Left ventricle myocardium inferior (tissue), 1 donor: ENCODE data around the gene PALB2. TPM values are rescaled to one million over a fixed set of nuclear protein-coding genes. Genes with fewer than 3 reads are reported as not detected.

Experiments
- DNase-seq: peaks from one replicate; pipeline ENCODE4 v3.0.0-alpha.2; 2020
- H3K27ac ChIP-seq: fragments of 200-600 bp; replicated peaks from 2 replicates; pipeline ENCODE4 v1.8.0; 2021
- H3K27me3 ChIP-seq: fragments of 200-600 bp; 2 replicates; pipeline ENCODE4 v1.8.0; 2021; ENCODE audit warnings: low read depth
- H3K36me3 ChIP-seq: fragments of 200-600 bp; 2 replicates; pipeline ENCODE4 v1.8.0; 2021
- H3K4me1 ChIP-seq: fragments of 200-600 bp; 2 replicates; pipeline ENCODE4 v1.8.0; 2021
- H3K4me3 ChIP-seq: fragments of 200-600 bp; 2 replicates; pipeline ENCODE4 v1.8.0; 2021; ENCODE audit warnings: mild to moderate bottlenecking, moderate library complexity
- H3K9me3 ChIP-seq: fragments of 200-600 bp; replicated peaks from 2 replicates; pipeline ENCODE4 v1.8.0; 2021
- intact Hi-C: fragments of 100-400 bp; cut with micrococcal nuclease; formaldehyde crosslinking; loops from one replicate; pipeline ENCODE4 v1.11.0; 2022
- total RNA-seq: library from RNA; stranded (reverse); fragmentation: NEBNext Ultra II Directional; extraction: Animal tissue kit (Norgen Biotek cat#: 25700); gene quantifications from one replicate; pipeline ENCODE4 v1.2.1, GENCODE V29; 2021
- TF ChIP-seq, protein P1 (sequence below): fragments of 200-600 bp; IDR thresholded peaks from 2 replicates; pipeline ENCODE4 v1.8.0; 2021; ENCODE audit warnings: antibody characterized with exemption, mild to moderate bottlenecking, borderline replicate concordance
- donor health status: DM: no; HTN: yes; CAD: no; lungs with severe emphysema.

The PALB2 gene
- total RNA-seq, 1 donor from 2014 or later = 4.2 TPM

DNA sequence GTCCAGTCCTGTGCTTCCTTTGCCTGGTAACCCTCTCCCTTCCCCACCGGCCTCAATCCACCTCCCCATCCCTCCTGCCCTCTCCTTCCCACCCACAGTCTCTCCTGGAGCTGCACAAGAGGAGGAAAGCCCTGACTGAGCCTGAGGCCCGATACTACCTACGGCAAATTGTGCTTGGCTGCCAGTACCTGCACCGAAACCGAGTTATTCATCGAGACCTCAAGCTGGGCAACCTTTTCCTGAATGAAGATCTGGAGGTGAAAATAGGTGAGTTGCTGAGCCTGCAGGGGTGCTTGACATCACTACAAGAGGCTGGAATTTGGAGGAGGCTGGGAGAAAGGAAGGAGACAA is 38.9 kb upstream of the PALB2 start:
- Histone ChIP-seq H3K4me1 (peaks cover 16% of the 10 kb centered on the region), H3K36me3 (peaks cover 40% of the 10 kb centered on the region), H3K27ac (no peak overlapping the region), H3K4me3 (no peak overlapping the region), H3K9me3 (no peaks in the 10 kb centered on the region), H3K27me3 (no peaks in the 10 kb centered on the region)
- intact Hi-C loops = no loop called here
- TF ChIP-seq, protein P1, sequence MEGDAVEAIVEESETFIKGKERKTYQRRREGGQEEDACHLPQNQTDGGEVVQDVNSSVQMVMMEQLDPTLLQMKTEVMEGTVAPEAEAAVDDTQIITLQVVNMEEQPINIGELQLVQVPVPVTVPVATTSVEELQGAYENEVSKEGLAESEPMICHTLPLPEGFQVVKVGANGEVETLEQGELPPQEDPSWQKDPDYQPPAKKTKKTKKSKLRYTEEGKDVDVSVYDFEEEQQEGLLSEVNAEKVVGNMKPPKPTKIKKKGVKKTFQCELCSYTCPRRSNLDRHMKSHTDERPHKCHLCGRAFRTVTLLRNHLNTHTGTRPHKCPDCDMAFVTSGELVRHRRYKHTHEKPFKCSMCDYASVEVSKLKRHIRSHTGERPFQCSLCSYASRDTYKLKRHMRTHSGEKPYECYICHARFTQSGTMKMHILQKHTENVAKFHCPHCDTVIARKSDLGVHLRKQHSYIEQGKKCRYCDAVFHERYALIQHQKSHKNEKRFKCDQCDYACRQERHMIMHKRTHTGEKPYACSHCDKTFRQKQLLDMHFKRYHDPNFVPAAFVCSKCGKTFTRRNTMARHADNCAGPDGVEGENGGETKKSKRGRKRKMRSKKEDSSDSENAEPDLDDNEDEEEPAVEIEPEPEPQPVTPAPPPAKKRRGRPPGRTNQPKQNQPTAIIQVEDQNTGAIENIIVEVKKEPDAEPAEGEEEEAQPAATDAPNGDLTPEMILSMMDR = no peak
- no peak for DNase-seq

DNA sequence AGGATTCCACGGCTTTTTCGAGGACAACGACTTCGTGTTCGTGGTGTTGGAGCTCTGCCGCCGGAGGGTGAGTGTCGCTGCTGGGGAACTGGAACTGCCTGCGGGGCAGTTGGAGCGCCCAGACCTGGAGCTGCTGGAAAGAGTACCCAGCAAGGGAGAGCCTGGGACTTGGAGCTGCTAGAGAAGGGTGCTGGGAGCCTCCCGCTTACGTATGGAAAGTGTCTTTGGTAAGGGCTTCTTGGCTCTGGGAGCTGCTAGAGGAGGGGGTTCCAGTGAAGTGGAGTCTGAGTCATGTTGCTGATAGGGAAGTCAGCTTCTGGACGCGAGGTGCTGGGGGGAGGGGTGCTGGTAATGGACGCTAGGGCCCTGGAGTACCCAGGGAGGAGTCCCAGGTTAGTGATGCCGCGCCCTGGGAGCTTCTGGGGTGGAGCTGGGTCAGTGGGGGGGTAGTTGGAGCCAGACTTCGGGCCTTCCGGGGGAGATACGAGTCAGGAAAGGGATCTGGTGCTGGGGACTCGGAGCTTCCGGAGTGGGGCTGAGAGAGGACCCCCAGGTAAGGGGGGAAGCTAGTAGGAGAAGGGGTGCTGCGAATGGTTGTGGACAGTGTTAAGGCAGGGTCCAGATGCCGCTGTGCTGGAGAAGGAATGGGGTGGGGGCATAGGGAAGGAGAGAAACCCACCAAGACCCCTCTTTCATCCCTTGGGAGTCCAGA is 38.3 kb upstream of the PALB2 start:
- H3K27me3 ChIP-seq = no peaks in the 10 kb centered on the region
- intact Hi-C loops = no loop called here
- peaks cover 16% of the 10 kb centered on the region for H3K4me1 ChIP-seq
- no peaks in the 10 kb centered on the region for H3K9me3 ChIP-seq
- TF ChIP-seq, protein P1 = no peak
- no peak for DNase-seq
- no peak overlapping the region for H3K27ac ChIP-seq
- H3K36me3 ChIP-seq = peaks cover 37% of the 10 kb centered on the region
- peak overlapping the region; percentile 70 for H3K4me3 ChIP-seq

DNA sequence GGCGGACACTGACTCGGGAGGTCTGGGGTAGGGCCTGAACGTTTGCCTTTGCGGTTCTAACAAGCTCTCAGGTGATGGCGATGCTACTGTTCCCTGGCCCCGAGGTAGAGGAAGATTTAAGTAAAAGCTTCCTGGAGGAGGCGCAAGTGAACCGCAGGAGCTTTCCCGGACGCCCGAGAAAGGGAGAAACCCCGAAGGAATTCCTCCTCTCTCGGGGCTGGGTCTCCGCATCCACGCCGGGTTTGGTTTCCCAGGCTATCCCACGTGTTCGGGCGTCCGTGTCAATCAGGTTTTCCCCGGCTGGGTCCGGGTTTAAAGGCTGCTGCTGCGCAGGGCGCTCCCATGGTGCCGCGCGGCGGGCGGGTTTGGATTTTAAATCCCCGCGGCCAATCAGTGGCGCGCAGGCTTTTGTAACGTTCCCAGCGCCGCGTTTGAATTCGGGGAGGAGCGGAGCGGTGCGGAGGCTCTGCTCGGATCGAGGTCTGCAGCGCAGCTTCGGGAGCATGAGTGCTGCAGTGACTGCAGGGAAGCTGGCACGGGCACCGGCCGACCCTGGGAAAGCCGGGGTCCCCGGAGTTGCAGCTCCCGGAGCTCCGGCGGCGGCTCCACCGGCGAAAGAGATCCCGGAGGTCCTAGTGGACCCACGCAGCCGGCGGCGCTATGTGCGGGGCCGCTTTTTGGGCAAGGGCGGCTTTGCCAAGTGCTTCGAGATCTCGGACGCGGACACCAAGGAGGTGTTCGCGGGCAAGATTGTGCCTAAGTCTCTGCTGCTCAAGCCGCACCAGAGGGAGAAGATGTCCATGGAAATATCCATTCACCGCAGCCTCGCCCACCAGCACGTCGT is 37.5 kb upstream of the PALB2 start, which contains the start of gene PLK1:
Gene PLK1 (plus strand): TSS at position 460 of the 844 bp plus-strand sequence. CDS start 44 bp downstream, at position 504.
- TF ChIP-seq, protein P1 = peak; percentile 28
- Histone ChIP-seq H3K4me1 (peaks cover 16% of the 10 kb centered on the region), H3K4me3 (peak within 1 kb of the TSS; percentile 70), H3K27ac (no peak within 1 kb of the TSS), H3K9me3 (no peaks in the 10 kb centered on the region), H3K36me3 (peaks cover 30% of the 10 kb centered on the region), H3K27me3 (no peaks in the 10 kb centered on the region)
- DNase-seq = peak; percentile 71
- intact Hi-C loops = no loop called here

DNA sequence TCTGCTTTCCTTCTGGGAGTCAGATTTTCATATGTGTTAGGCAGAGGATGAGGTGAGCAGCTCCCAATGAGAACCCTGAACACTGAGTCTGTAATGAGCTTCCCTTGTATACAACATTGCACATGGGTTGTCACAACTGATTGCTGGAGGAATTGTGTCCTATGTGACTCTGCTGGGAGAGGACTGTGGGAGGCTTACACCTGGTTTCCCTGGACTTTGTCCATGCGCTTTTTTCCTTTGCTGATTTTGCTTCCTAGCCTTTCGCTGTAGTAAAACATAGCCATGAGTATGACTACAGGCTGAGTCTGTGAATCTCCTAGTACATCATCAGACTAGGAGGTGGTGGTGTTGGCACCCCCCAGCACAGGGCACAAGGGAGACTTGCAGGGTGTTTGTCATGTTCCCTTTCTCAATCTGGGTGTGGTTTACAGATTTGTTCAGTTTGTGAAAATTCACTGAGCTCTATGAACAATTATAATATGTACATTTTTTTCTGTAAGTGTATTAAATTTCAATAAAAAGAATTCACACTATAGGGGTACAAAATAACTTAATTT is 35.9 kb upstream of the PALB2 start:
- Histone ChIP-seq H3K36me3 (peaks cover 31% of the 10 kb centered on the region), H3K4me3 (no peak overlapping the region), H3K9me3 (no peaks in the 10 kb centered on the region), H3K27ac (no peak overlapping the region), H3K27me3 (no peaks in the 10 kb centered on the region), H3K4me1 (peaks cover 16% of the 10 kb centered on the region)
- no peak for DNase-seq
- TF ChIP-seq, protein P1 = no peak
- intact Hi-C loops = no loop called here

DNA sequence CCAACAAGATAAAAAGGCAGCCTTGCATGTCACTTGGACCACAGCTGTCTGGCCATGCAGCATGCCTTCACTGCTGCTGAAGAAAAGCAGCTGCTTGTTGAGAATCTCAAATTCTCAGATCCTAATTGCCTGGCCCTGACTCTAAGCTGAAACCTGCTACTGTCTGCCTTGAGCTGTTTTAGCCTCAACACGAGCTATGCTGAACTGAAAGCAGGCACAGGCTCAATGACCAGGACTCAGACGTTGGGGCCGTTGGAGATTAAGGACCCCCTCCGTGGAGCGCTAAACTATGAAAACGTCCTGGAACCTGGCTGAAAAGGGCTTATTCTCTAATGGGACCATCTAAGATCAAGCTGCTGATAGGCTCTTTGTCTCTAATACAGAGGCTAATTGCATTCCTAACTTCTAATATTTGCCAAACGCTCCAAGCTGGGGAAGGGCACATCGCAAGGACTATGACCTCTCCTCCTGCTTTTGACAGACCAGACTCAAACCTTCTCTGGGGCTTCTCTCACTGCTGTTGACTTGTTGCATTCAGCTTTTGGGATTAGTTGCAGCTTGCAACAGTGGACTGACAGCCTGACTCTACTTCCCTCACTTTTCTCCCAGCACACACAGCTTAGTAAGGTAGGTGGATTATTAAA is 33.0 kb upstream of the PALB2 start:
- Histone ChIP-seq H3K36me3 (peaks cover 38% of the 10 kb centered on the region), H3K27ac (no peak overlapping the region), H3K27me3 (no peaks in the 10 kb centered on the region), H3K4me1 (peaks cover 12% of the 10 kb centered on the region), H3K9me3 (no peaks in the 10 kb centered on the region), H3K4me3 (no peak overlapping the region)
- intact Hi-C loops = no loop called here
- TF ChIP-seq, protein P1 = no peak
- DNase-seq = no peak
